ENCODE measurements around the gene TASP1. TPM values are rescaled to one million over a fixed set of nuclear protein-coding genes. Genes with fewer than 3 reads are reported as not detected.
"Not testable (repeated sequence)": the region's sequence is repeated elsewhere in the genome, so short reads cannot be mapped to it uniquely, and the experiment has no call there.

Gene TASP1
- total and polyA plus RNA-seq, 5 donors from 2014 or later, result 9.5 to 19.0 (median 12.6) TPM

DNA sequence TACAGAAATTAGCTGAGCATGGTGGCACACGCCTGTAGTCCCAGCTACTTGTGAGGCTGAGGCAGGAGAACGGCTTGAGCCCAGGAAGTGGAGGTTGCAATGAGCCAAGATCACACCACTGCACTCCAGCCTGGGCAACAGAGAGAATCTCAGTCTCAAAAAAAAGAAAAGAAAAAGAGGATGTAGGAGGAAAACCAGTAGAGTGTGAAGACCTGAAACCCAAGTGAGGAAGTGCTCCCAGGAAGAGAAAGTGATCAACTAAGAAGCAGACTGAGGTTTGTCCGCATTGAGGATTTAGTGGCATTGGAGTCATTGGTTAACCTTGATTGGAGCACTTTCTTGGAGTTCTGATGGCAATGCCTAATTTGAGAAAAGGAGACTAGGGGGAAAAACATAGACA lies 20.6 kb upstream of the TASP1 start:
- H3K9me3 Mint-ChIP-seq, result peaks cover 0 to 5% (median 0%) of the 10 kb centered on the region in 7 donors
- H3K4me3 ChIP-seq (ENCODE audit: low read depth, low read length), result no peak overlapping the region
- DNase-seq (no peak), ATAC-seq (ENCODE audit: low read depth in 2 of 2) (peak in 1 of 2 donors; percentile 48)
- no peaks in the 10 kb centered on the region for H3K9me3 ChIP-seq (ENCODE audit: control insufficient read depth in 2 of 2, low read length in 2 of 2)
- no peak overlapping the region for H3K27ac Mint-ChIP-seq
- H3K27ac ChIP-seq (ENCODE audit: insufficient read depth, low read length, poor library complexity, severe bottlenecking), result no peak overlapping the region
- H3K4me3 Mint-ChIP-seq, result no peak overlapping the region
- H3K27me3 ChIP-seq (ENCODE audit: control insufficient read depth, insufficient read depth, low read length), result peaks cover 3% of the 10 kb centered on the region
- H3K4me1 ChIP-seq (ENCODE audit: control insufficient read depth, insufficient read depth, low read length, poor library complexity, severe bottlenecking), result no peaks in the 10 kb centered on the region
- H3K36me3 Mint-ChIP-seq, result no peaks in the 10 kb centered on the region
- H3K27me3 Mint-ChIP-seq, result peaks cover 7% of the 10 kb centered on the region
- H3K36me3 ChIP-seq (ENCODE audit: control insufficient read depth, insufficient read depth, low read length), result no peaks in the 10 kb centered on the region
- no peaks in the 10 kb centered on the region for H3K4me1 Mint-ChIP-seq

DNA sequence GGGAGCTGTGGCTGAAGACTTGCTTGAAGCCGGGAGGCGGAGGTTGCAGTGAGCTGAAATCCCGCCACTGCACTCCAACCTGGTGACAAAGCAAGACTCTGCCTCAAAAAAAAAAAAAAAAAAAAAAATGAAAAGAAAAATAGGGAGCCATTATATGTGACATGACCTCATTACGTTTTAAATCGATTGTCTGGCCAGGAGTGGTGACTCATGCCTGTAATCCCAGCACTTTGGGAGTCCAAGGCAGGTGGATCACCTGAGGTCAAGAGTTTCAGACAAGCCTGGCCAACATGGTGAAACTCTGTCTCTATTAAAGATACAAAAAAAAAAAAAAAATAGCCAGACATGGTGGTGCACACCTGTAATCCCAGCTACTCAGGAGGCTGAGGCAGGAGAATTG lies 19.3 kb upstream of the TASP1 start:
- H3K4me1 ChIP-seq (ENCODE audit: control insufficient read depth, insufficient read depth, low read length, poor library complexity, severe bottlenecking); H3K4me1 Mint-ChIP-seq; H3K36me3 Mint-ChIP-seq; H3K4me3 Mint-ChIP-seq; H3K36me3 ChIP-seq (ENCODE audit: control insufficient read depth, insufficient read depth, low read length); H3K27me3 ChIP-seq (ENCODE audit: control insufficient read depth, insufficient read depth, low read length); H3K9me3 ChIP-seq (ENCODE audit: control insufficient read depth in 2 of 2, low read length in 2 of 2); H3K27ac ChIP-seq (ENCODE audit: insufficient read depth, low read length, poor library complexity, severe bottlenecking); H3K9me3 Mint-ChIP-seq; H3K27me3 Mint-ChIP-seq; ATAC-seq (ENCODE audit: low read depth in 2 of 2); H3K4me3 ChIP-seq (ENCODE audit: low read depth, low read length); DNase-seq; H3K27ac Mint-ChIP-seq: not testable (repeated sequence)

DNA sequence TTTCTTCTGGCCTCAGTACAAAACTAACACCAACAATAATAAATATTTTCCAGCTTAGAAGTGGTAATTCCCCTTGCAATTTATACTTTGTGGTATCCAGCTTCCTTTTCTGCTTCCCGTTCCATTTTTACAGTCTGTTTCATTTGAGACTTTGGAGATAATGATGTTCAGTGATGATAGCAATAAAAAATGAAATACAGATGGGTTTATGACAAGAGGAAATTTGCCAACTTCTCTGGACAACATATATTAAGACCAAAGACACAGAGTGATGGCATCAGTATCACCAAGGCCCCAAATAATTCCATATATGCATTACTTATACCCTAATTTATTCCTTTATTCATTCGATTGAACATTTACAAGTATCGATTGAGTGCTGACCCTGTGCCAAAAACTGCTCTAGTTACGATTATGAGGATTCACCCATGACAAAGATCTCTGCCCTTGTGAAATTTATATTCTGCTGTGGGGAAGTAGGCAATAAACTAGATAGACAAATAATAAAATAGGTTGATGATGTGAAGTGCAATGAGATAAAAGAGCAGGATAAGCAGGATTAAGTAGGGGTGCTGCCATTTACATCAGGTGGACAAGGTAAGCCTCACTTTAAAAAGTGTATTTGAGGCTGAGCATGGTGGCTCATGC lies 18.1 kb upstream of the TASP1 start:
- H3K9me3 Mint-ChIP-seq, result peaks cover 0 to 5% (median 0%) of the 10 kb centered on the region in 7 donors
- H3K4me1 ChIP-seq (ENCODE audit: control insufficient read depth, insufficient read depth, low read length, poor library complexity, severe bottlenecking), result no peaks in the 10 kb centered on the region
- no peak overlapping the region for H3K4me3 ChIP-seq (ENCODE audit: low read depth, low read length)
- H3K27me3 Mint-ChIP-seq, result peaks cover 9% of the 10 kb centered on the region
- no peak for ATAC-seq (ENCODE audit: low read depth in 2 of 2)
- no peak overlapping the region for H3K4me3 Mint-ChIP-seq
- no peaks in the 10 kb centered on the region for H3K9me3 ChIP-seq (ENCODE audit: control insufficient read depth in 2 of 2, low read length in 2 of 2)
- no peaks in the 10 kb centered on the region for H3K36me3 ChIP-seq (ENCODE audit: control insufficient read depth, insufficient read depth, low read length)
- DNase-seq, result no peak
- H3K4me1 Mint-ChIP-seq, result no peaks in the 10 kb centered on the region
- no peak overlapping the region for H3K27ac ChIP-seq (ENCODE audit: insufficient read depth, low read length, poor library complexity, severe bottlenecking)
- no peak overlapping the region for H3K27ac Mint-ChIP-seq
- no peaks in the 10 kb centered on the region for H3K36me3 Mint-ChIP-seq
- peaks cover 3% of the 10 kb centered on the region for H3K27me3 ChIP-seq (ENCODE audit: control insufficient read depth, insufficient read depth, low read length)

DNA sequence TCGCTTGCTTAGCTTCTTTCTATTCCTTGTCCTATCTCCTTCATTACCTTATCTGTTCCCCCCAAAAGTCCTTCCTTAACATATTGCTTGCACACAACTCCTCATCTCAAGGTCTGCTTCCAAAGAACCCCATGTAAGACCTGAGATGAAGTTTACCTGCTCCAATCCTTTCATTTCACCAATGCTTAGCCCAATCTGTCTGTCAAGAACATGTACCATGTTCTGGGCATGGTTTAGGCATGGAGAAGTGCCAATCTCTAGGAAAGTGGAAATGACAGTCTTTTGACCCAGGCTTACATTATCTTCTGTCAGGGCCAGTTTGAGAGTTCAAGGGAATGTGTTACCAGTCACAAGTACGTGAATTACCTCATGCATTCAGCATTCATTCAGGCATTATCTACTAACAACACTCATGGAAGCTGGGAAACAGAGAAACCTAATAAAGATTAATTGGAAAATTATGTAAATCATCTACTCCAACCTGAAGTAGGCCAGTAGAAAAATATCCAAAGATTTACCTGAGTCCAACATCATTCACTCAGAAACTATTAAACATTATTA lies 15.8 kb upstream of the TASP1 start:
- H3K4me3 ChIP-seq (ENCODE audit: low read depth, low read length), result no peak overlapping the region
- Mint-ChIP-seq H3K4me3 (no peak overlapping the region), H3K4me1 (no peaks in the 10 kb centered on the region), H3K27me3 (peaks cover 22% of the 10 kb centered on the region), H3K36me3 (no peaks in the 10 kb centered on the region), H3K9me3 (peaks cover 0 to 5% (median 0%) of the 10 kb centered on the region in 7 donors), H3K27ac (no peak overlapping the region)
- no peak overlapping the region for H3K27ac ChIP-seq (ENCODE audit: insufficient read depth, low read length, poor library complexity, severe bottlenecking)
- peaks cover 3% of the 10 kb centered on the region for H3K27me3 ChIP-seq (ENCODE audit: control insufficient read depth, insufficient read depth, low read length)
- H3K4me1 ChIP-seq (ENCODE audit: control insufficient read depth, insufficient read depth, low read length, poor library complexity, severe bottlenecking), result no peaks in the 10 kb centered on the region
- DNase-seq, result no peak
- no peak for ATAC-seq (ENCODE audit: low read depth in 2 of 2)
- no peaks in the 10 kb centered on the region for H3K9me3 ChIP-seq (ENCODE audit: control insufficient read depth in 2 of 2, low read length in 2 of 2)
- H3K36me3 ChIP-seq (ENCODE audit: control insufficient read depth, insufficient read depth, low read length), result no peaks in the 10 kb centered on the region

DNA sequence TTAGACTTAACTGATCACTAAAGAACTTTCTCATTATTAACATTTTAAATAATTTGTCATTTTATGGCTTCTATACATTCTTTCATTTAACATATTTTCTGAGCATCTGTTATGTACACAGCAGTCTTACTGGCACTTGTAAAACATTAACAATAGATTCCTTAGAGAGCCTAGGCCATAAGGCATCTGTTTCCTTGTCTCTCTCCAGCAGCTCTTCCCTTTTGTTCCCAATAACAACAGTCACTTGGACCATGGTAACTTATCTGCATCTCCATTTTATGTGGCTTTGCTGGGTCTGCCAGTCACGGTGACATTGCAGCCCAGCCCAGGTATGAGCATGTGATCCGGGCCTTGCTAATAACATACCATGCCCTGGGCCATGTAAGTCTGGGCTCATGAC lies 11.7 kb upstream of the TASP1 start:
- Mint-ChIP-seq H3K36me3 (no peaks in the 10 kb centered on the region), H3K4me1 (no peaks in the 10 kb centered on the region), H3K27me3 (peaks cover 22% of the 10 kb centered on the region), H3K4me3 (no peak overlapping the region), H3K27ac (no peak overlapping the region), H3K9me3 (peaks cover 0 to 3% (median 0%) of the 10 kb centered on the region in 7 donors)
- ATAC-seq (ENCODE audit: low read depth in 2 of 2), result no peak
- no peak overlapping the region for H3K27ac ChIP-seq (ENCODE audit: insufficient read depth, low read length, poor library complexity, severe bottlenecking)
- H3K36me3 ChIP-seq (ENCODE audit: control insufficient read depth, insufficient read depth, low read length), result no peaks in the 10 kb centered on the region
- no peak for DNase-seq
- no peak overlapping the region for H3K4me3 ChIP-seq (ENCODE audit: low read depth, low read length)
- peaks cover 2% of the 10 kb centered on the region for H3K27me3 ChIP-seq (ENCODE audit: control insufficient read depth, insufficient read depth, low read length)
- no peaks in the 10 kb centered on the region for H3K4me1 ChIP-seq (ENCODE audit: control insufficient read depth, insufficient read depth, low read length, poor library complexity, severe bottlenecking)
- no peaks in the 10 kb centered on the region for H3K9me3 ChIP-seq (ENCODE audit: control insufficient read depth in 2 of 2, low read length in 2 of 2)

DNA sequence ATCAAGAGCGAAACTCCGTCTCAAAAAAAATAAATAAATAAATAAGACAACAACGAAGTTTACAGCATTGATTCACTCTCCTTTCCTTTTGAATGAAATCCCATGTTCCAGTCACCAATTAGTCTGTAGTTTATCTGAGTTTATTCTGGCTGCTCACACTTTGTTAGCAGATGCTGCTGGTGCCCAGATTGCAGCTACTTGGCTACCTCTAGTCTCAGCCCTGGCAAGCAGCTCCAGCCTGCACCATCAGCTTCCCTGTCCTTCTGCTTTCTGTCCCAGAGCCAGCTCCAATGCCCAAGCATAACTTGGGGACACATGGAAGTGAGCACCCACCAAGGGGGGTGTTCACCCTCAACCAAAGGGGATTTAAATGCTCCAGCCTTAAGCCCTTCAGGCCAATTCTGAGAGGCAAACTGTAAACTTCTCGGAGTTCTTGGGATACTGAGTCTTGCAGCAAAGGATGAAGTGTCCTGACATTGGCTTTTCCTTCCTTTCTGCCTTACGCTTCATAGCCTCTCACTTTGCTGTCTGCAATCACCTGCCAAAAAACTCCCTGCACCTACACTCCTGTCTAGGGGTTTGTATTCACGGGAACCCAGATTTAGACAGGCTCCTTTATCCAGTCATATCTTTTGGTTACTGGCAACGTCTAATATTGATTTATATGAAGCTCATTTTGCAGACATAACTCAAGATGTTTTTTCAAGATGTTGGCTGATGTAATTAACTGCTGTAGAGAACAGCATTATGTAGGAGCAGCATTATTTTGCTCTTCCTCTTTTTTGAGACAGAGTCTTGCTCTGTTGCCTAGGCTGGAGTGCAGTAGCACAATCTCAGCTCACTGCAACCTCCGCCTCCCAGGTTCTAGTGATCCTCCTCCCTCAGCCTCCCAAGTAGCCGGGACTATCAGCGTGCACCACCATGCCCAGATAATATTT lies 9.8 kb upstream of the TASP1 start:
- Histone ChIP-seq H3K27me3 (ENCODE audit: control insufficient read depth, insufficient read depth, low read length) (peaks cover 7% of the 10 kb centered on the region), H3K9me3 (ENCODE audit: control insufficient read depth in 2 of 2, low read length in 2 of 2) (no peaks in the 10 kb centered on the region), H3K36me3 (ENCODE audit: control insufficient read depth, insufficient read depth, low read length) (no peaks in the 10 kb centered on the region), H3K4me1 (ENCODE audit: control insufficient read depth, insufficient read depth, low read length, poor library complexity, severe bottlenecking) (no peaks in the 10 kb centered on the region), H3K4me3 (ENCODE audit: low read depth, low read length) (no peak overlapping the region), H3K27ac (ENCODE audit: insufficient read depth, low read length, poor library complexity, severe bottlenecking) (no peak overlapping the region)
- Mint-ChIP-seq H3K27me3 (peaks cover 30% of the 10 kb centered on the region), H3K36me3 (no peaks in the 10 kb centered on the region), H3K4me1 (no peaks in the 10 kb centered on the region), H3K9me3 (peaks cover 0 to 2% (median 0%) of the 10 kb centered on the region in 7 donors), H3K27ac (peak overlapping the region in 1 of 3 donors; percentile 77), H3K4me3 (no peak overlapping the region)
- DNase-seq, result no peak
- no peak for ATAC-seq (ENCODE audit: low read depth in 2 of 2)

DNA sequence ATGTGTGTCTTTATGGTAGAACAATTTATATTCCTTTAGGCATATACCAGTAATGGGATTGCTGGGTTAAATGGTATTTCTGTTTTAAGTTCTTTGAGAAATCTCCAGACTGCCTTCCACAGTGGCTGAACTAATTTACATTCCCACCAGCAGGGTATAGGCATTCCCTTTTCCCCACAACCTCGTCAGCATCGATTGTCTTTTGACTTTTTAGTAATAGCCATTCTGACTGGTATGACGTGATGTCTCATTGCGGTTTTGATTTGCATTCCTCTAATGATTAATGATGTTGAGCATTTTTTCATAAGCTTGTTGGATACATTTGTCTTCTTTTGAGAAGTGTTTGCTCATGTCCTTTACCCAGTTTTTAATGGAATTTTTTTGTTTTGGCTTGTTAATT lies 5.3 kb upstream of the TASP1 start:
- H3K36me3 Mint-ChIP-seq, result no peaks in the 10 kb centered on the region
- H3K4me3 Mint-ChIP-seq, result no peak overlapping the region
- peaks cover 0 to 2% (median 0%) of the 10 kb centered on the region in 7 donors for H3K9me3 Mint-ChIP-seq
- DNase-seq (no peak), ATAC-seq (ENCODE audit: low read depth in 2 of 2) (no peak)
- Histone ChIP-seq H3K27ac (ENCODE audit: insufficient read depth, low read length, poor library complexity, severe bottlenecking) (no peak overlapping the region), H3K4me1 (ENCODE audit: control insufficient read depth, insufficient read depth, low read length, poor library complexity, severe bottlenecking) (peaks cover 4% of the 10 kb centered on the region), H3K4me3 (ENCODE audit: low read depth, low read length) (no peak overlapping the region), H3K36me3 (ENCODE audit: control insufficient read depth, insufficient read depth, low read length) (no peaks in the 10 kb centered on the region), H3K9me3 (ENCODE audit: control insufficient read depth in 2 of 2, low read length in 2 of 2) (no peaks in the 10 kb centered on the region), H3K27me3 (ENCODE audit: control insufficient read depth, insufficient read depth, low read length) (peaks cover 7% of the 10 kb centered on the region)
- no peak overlapping the region for H3K27ac Mint-ChIP-seq
- peaks cover 23% of the 10 kb centered on the region for H3K27me3 Mint-ChIP-seq
- H3K4me1 Mint-ChIP-seq, result peaks cover 3 to 9% (median 3%) of the 10 kb centered on the region in 4 donors

Data from CD4-positive, CD25-positive, alpha-beta regulatory T cell (primary cell).